Activated T-helper 2 cell treated with anti-CD3 and anti-CD28 coated beads, Interferon-gamma antibody, Interleukin-2, Interleukin-4, amounts not matched to agents 10 μg/mL and 5 μg/mL and 100 μg/mL, durations not matched to agents 14 hours and 24 hours and 36 hours (primary cell): ENCODE measurements around the gene OPRPN. TPM values are rescaled to one million over a fixed set of nuclear protein-coding genes. Genes with fewer than 3 reads are reported as not detected.

ENCODE experiments used
- DNase-seq: peaks from one replicate; pipeline ENCODE4 v3.0.0; 2021; ENCODE audit warnings: low spot score
- H3K27ac Mint-ChIP-seq: one replicate; pipeline ENCODE4 v1.8.0; 2021; ENCODE audit warnings: mixed read lengths
- H3K27me3 Mint-ChIP-seq: one replicate; pipeline ENCODE4 v1.8.0; 2021; ENCODE audit warnings: low read depth, mixed read lengths
- H3K36me3 Mint-ChIP-seq: one replicate; pipeline ENCODE4 v1.8.0; 2021; ENCODE audit warnings: low read depth, mixed read lengths
- H3K4me1 Mint-ChIP-seq: one replicate; pipeline ENCODE4 v1.8.0; 2021; ENCODE audit warnings: low read depth, mixed read lengths
- H3K4me3 Mint-ChIP-seq: one replicate; pipeline ENCODE4 v1.8.0; 2021; ENCODE audit warnings: low read depth, mild to moderate bottlenecking, moderate library complexity, mixed read lengths
- H3K9me3 Mint-ChIP-seq: one replicate; pipeline ENCODE4 v1.8.0; 2021; ENCODE audit warnings: mixed read lengths
- intact Hi-C: fragments of 100-400 bp; cut with micrococcal nuclease; formaldehyde crosslinking; loops from one replicate; pipeline ENCODE4 v1.15.1; 2023
- total RNA-seq: library from RNA; stranded (reverse); gene quantifications from 2 replicates; pipeline ENCODE4 v1.2.3, GENCODE V29; 2022

The OPRPN gene
- not detected in 2 replicates for total RNA-seq

GRCh38 chr4:70397580-70397979 is at the start of gene OPRPN:
Gene OPRPN (plus strand): TSS chr4:70397940. CDS start chr4:70399286, 1,346 bp downstream.
- Mint-ChIP-seq H3K27ac (no peak within 1 kb of the TSS), H3K4me3 (no peak within 1 kb of the TSS), H3K27me3 (no peaks in the 10 kb centered on the region), H3K36me3 (no peaks in the 10 kb centered on the region), H3K9me3 (no peaks in the 10 kb centered on the region), H3K4me1 (no peaks in the 10 kb centered on the region)
- DNase-seq = no peak
- intact Hi-C loops = no loop called here

DNA sequence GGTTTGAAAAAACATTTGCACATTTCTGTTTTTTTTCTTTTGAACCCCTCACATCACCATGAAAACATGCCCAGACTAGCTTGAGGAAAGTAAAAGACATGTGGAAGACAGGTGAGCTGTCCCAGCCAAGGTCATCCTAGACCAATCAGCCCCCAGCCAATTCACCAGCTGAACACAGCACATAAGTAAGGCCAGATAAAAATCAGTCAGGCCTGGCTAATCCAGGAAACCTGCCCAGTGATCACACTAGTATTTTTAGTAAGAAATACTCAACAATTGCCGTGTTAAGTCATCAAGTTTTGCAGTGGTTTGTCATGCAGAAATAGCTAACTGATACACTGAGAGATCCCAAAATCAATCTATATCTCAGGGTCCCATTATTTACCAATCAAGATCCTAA is 41.6 kb upstream of the OPRPN start:
- no peaks in the 10 kb centered on the region for H3K27me3 Mint-ChIP-seq

DNA sequence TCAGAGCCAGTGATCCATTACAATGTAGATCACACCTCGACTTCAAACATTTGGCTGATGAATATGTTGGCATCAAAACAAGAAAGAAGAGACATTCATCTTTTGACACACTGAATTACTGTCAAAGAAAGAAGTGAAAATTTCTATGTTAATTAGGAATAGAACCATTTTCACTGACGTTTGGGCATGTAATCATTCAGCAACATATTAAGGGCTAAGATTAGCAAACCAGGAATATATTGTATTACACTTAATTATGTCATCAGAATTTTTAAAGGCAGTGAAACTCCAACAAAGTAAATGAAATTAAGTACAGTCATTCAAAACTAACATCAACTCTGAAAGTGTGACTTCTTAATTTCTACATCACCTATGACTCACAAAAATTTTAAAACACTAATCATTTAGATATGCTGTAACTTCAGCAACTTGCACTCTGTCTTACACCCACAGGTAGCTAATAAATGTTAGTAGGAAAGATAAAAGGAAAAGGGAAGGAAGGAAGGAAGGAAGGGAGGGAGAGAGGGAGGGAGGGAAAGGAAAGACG is 38.6 kb upstream of the OPRPN start:
- H3K36me3 Mint-ChIP-seq = no peaks in the 10 kb centered on the region
- H3K4me1 Mint-ChIP-seq = no peaks in the 10 kb centered on the region
- H3K9me3 Mint-ChIP-seq = no peaks in the 10 kb centered on the region
- intact Hi-C loops = no loop called here
- no peak overlapping the region for H3K4me3 Mint-ChIP-seq
- H3K27me3 Mint-ChIP-seq = no peaks in the 10 kb centered on the region
- no peak for DNase-seq
- H3K27ac Mint-ChIP-seq = no peak overlapping the region

More for the DNA sequence above, 41.6 kb upstream of the OPRPN start:
- Mint-ChIP-seq H3K36me3 (no peaks in the 10 kb centered on the region), H3K4me3 (no peak overlapping the region), H3K9me3 (no peaks in the 10 kb centered on the region), H3K4me1 (no peaks in the 10 kb centered on the region), H3K27ac (no peak overlapping the region)
- DNase-seq = no peak
- intact Hi-C loops = no loop called here

- H3K36me3 Mint-ChIP-seq = no peaks in the 10 kb centered on the region
- intact Hi-C loops = no loop called here
- H3K27ac Mint-ChIP-seq = no peak within 1 kb of the TSS
- DNase-seq = no peak
- H3K4me1 Mint-ChIP-seq = no peaks in the 10 kb centered on the region
- H3K4me3 Mint-ChIP-seq = no peak within 1 kb of the TSS
- H3K27me3 Mint-ChIP-seq = no peaks in the 10 kb centered on the region
- no peaks in the 10 kb centered on the region for H3K9me3 Mint-ChIP-seq
These were observed 37.3 kb upstream of the OPRPN start, which contains the start of gene SMR3A for GRCh38 chr4:70360460-70360859. Gene SMR3A (plus strand): TSS chr4:70360760. CDS start chr4:70362116, 1,356 bp downstream.

DNA sequence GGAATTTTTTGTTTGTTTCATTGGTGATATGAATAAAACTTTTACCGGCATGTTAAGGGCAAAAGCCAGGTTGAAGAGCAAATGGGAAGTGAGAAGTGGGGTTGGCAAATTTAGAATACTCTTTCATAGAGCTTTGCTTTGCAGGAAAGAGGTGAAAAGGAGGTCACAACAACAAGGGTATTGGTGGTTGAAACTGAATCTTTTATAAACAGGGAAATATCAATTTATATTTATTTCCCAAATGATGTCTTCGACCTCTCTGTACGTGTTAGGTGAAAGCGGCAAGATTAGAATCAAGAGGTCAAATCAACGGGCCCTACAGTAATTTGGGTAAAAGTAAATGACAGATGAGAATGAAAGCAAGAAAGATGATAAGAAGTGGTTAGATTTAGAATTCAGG is 33.7 kb upstream of the OPRPN start:
- Mint-ChIP-seq H3K36me3 (no peaks in the 10 kb centered on the region), H3K27me3 (no peaks in the 10 kb centered on the region), H3K4me1 (no peaks in the 10 kb centered on the region), H3K4me3 (no peak overlapping the region), H3K27ac (no peak overlapping the region), H3K9me3 (no peaks in the 10 kb centered on the region)
- intact Hi-C loops = no loop called here
- DNase-seq = no peak

DNA sequence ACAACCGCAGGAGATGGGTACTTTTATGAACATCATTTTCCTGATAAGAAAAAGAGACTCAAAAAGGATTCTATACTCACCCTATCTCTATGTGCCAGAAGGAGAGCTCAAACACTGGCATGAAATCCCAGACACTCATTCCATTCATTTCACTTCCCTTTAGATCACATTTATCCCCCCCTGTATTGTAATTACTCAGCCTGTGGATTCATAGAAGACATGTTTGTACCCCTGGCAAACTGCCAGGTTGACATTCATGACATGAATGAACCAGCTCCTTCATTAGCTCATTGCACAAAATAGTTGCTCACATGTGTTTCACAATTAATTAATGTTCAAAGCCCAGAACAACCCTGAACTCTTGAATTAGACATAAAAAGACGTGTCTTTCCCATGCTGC is 32.3 kb upstream of the OPRPN start:
- DNase-seq = no peak
- H3K27ac Mint-ChIP-seq = no peak overlapping the region
- H3K4me3 Mint-ChIP-seq = no peak overlapping the region
- H3K9me3 Mint-ChIP-seq = no peaks in the 10 kb centered on the region
- intact Hi-C loops = no loop called here
- H3K27me3 Mint-ChIP-seq = no peaks in the 10 kb centered on the region
- no peaks in the 10 kb centered on the region for H3K36me3 Mint-ChIP-seq
- no peaks in the 10 kb centered on the region for H3K4me1 Mint-ChIP-seq

- no peak overlapping the region for H3K27ac Mint-ChIP-seq
- no peaks in the 10 kb centered on the region for H3K4me1 Mint-ChIP-seq
- H3K27me3 Mint-ChIP-seq = no peaks in the 10 kb centered on the region
- no peaks in the 10 kb centered on the region for H3K36me3 Mint-ChIP-seq
- no peak overlapping the region for H3K4me3 Mint-ChIP-seq
- no peak for DNase-seq
- no peaks in the 10 kb centered on the region for H3K9me3 Mint-ChIP-seq
- intact Hi-C loops = no loop called here
These were observed 29.9 kb upstream of the OPRPN start for GRCh38 chr4:70367813-70368212.

DNA sequence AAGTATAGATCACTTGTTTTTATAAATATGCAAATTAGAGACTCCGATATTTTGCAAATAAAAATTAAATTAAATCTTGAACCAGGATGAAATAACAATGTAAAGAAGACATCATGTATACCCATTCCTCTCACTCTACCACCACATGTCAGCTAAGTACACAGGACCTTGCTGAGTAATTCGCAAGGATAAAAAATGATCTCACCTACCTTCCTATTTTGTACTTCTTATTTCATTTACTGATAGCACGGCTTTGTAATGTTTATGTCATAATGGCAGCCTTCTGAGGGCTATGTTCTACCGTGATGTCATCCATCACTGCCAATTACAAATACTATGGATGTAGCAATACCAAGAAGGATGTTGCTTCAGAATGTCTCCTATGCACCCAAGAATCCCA is 25.8 kb upstream of the OPRPN start:
- intact Hi-C loops = no loop called here
- Mint-ChIP-seq H3K27ac (no peak overlapping the region), H3K4me3 (no peak overlapping the region), H3K4me1 (no peaks in the 10 kb centered on the region), H3K27me3 (no peaks in the 10 kb centered on the region), H3K9me3 (no peaks in the 10 kb centered on the region), H3K36me3 (no peaks in the 10 kb centered on the region)
- no peak for DNase-seq

DNA sequence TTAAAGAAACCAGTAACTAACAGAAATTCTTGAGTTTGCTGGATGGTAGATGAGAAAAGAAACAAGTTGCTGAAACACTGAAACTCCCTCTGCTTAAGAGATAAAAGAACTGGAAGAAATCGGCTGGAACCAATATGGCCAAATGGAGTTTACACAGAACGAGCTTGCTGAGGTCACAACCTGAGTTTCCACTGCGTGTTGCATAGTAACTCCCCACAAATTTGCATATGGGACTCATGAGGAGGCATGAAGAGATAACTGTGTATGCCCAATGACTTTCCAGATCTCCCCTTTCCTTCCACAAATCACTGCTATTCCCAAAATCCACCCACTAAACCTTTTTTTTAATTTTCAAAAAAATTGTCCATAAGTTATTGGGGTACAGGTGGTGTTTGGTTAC is 25.0 kb upstream of the OPRPN start:
- no peaks in the 10 kb centered on the region for H3K9me3 Mint-ChIP-seq

DNA sequence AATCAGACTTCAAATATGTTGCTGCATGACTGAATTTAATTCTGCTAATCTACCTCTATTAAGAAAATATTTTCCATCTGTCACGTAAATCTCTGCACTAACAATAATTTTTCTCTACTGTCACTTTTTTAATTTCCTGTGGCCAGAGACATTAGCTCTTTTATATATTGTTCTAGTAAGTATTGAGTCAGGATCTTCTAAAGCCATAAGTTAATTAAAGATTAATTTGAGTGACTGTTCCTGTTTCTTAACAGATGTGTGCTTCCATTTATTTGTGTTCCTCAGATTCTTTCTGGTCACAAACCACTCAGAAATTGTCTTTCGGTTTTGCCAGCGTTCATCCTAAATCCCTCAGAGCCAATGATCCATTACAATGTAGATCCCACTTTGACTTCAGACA is 17.2 kb upstream of the OPRPN start:
- Mint-ChIP-seq H3K36me3 (no peaks in the 10 kb centered on the region), H3K4me1 (no peaks in the 10 kb centered on the region), H3K27ac (no peak overlapping the region), H3K4me3 (no peak overlapping the region), H3K27me3 (no peaks in the 10 kb centered on the region), H3K9me3 (no peaks in the 10 kb centered on the region)
- no peak for DNase-seq
- intact Hi-C loops = no loop called here

More for the DNA sequence above, 25.0 kb upstream of the OPRPN start:
- DNase-seq = no peak
- Mint-ChIP-seq H3K36me3 (no peaks in the 10 kb centered on the region), H3K27ac (no peak overlapping the region), H3K4me1 (no peaks in the 10 kb centered on the region), H3K27me3 (no peaks in the 10 kb centered on the region), H3K4me3 (no peak overlapping the region)
- intact Hi-C loops = no loop called here

- Mint-ChIP-seq H3K4me1 (no peaks in the 10 kb centered on the region), H3K27ac (no peak within 1 kb of the TSS), H3K36me3 (no peaks in the 10 kb centered on the region), H3K27me3 (no peaks in the 10 kb centered on the region), H3K9me3 (no peaks in the 10 kb centered on the region), H3K4me3 (no peak within 1 kb of the TSS)
- intact Hi-C loops = no loop called here
- no peak for DNase-seq
These were observed 15.0 kb upstream of the OPRPN start, which contains the start of gene SMR3B for GRCh38 chr4:70382691-70383181. Gene SMR3B (plus strand): TSS chr4:70383131. CDS start chr4:70384511, 1,380 bp downstream.

GRCh38 chr4:70392057-70392776 is 5.5 kb upstream of the OPRPN start:
- Mint-ChIP-seq H3K27me3 (no peaks in the 10 kb centered on the region), H3K9me3 (no peaks in the 10 kb centered on the region), H3K36me3 (no peaks in the 10 kb centered on the region), H3K4me1 (no peaks in the 10 kb centered on the region), H3K27ac (no peak overlapping the region), H3K4me3 (no peak overlapping the region)
- DNase-seq = no peak
- intact Hi-C loops = no loop called here

DNA sequence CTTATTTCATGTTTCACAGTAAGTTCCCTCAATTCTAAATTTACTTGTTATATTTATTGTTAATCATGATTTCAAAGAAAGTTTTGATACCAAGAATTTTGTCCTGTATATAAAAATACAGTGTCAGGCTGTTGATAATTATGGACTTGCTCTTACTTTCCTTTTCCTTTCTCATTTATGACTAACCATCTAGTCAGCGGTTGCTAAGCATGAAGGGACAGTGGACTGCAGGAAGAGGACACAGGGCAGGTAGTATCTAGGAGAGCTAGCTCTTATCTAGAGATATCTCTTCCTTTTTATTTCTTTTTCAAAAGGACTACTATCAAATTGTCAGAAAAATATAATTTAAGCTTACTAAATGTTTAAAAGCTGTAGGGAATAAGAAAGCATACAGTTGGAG is 1.6 kb downstream of the OPRPN start:
- no peak overlapping the region for H3K4me3 Mint-ChIP-seq
- no peak for DNase-seq
- no peak overlapping the region for H3K27ac Mint-ChIP-seq
- no peaks in the 10 kb centered on the region for H3K4me1 Mint-ChIP-seq
- H3K9me3 Mint-ChIP-seq = no peaks in the 10 kb centered on the region
- intact Hi-C loops = no loop called here
- H3K36me3 Mint-ChIP-seq = no peaks in the 10 kb centered on the region
- H3K27me3 Mint-ChIP-seq = no peaks in the 10 kb centered on the region
